T-helper 17 cell (primary cell): ENCODE measurements around the gene SMAD3. TPM values are rescaled to one million over a fixed set of nuclear protein-coding genes. Genes with fewer than 3 reads are reported as not detected.

Experiments
- ATAC-seq: fragments of 150-1000 bp; cut with Tn5 transposase; 2 replicates; pipeline ENCODE4 v1.10.0; 2021; ENCODE audit warnings: mild to moderate bottlenecking, moderate library complexity
- DNase-seq, 3 donors: peaks; one replicate each; pipeline versions ENCODE4 v3.0.0 to v3.0.0-alpha.2; 2020 to 2021
- H3K9me3 ChIP-seq: one replicate; pipeline ENCODE4 v1.7.0; 2013; ENCODE audit warnings: low read length, mild to moderate bottlenecking; ENCODE audit not compliant: control insufficient read depth, poor library complexity, severe bottlenecking
- H3K27ac Mint-ChIP-seq: one replicate; pipeline ENCODE4 v1.8.0; 2022; ENCODE audit warnings: mild to moderate bottlenecking, moderate library complexity, mixed read lengths
- H3K27me3 Mint-ChIP-seq: one replicate; pipeline ENCODE4 v1.8.0; 2022; ENCODE audit warnings: mixed read lengths
- H3K36me3 Mint-ChIP-seq: one replicate; pipeline ENCODE4 v1.8.0; 2022; ENCODE audit warnings: low read depth, mixed read lengths
- H3K4me1 Mint-ChIP-seq: one replicate; pipeline ENCODE4 v1.8.0; 2022; ENCODE audit warnings: mild to moderate bottlenecking, mixed read lengths
- H3K4me3 Mint-ChIP-seq: one replicate; pipeline ENCODE4 v1.8.0; 2022; ENCODE audit warnings: mild to moderate bottlenecking, moderate library complexity, mixed read lengths
- total RNA-seq, 4 donors: library from RNA in 2 of 4; stranded (reverse) in 2 of 4; gene quantifications; one replicate each; pipeline ENCODE4 v1.2.3 and lab custom pipeline; 2022 to 2026

Gene SMAD3
- total RNA-seq, 2 donors from 2014 or later: 79.8 to 82.9 TPM

DNA sequence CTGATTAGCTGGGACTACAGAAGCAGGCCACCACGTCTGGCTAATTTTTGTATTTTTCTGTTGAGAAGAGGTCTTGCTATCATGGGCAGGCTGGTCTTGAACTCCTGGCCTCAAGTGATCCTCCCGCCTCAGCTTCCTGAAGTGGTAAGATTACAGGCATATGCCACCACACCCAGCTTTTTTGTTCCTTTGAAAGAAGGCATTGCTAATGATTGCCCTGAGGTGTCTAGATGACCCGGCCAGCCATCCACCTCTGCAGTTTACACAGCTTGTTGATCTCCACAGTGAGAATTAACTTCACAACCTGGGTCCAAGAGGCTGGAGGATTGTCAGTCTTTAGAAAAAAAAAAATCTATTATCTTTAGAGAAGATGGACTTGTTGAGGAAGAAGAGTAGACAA is 58.7 kb downstream of the SMAD3 start:
- Mint-ChIP-seq H3K27me3 (no peaks in the 10 kb centered on the region), H3K4me1 (peaks cover 58% of the 10 kb centered on the region), H3K27ac (peak overlapping the region; percentile 90), H3K36me3 (peaks cover 3% of the 10 kb centered on the region), H3K4me3 (no peak overlapping the region)
- no peaks in the 10 kb centered on the region for H3K9me3 ChIP-seq
- DNase-seq (no peak), ATAC-seq (no peak)

DNA sequence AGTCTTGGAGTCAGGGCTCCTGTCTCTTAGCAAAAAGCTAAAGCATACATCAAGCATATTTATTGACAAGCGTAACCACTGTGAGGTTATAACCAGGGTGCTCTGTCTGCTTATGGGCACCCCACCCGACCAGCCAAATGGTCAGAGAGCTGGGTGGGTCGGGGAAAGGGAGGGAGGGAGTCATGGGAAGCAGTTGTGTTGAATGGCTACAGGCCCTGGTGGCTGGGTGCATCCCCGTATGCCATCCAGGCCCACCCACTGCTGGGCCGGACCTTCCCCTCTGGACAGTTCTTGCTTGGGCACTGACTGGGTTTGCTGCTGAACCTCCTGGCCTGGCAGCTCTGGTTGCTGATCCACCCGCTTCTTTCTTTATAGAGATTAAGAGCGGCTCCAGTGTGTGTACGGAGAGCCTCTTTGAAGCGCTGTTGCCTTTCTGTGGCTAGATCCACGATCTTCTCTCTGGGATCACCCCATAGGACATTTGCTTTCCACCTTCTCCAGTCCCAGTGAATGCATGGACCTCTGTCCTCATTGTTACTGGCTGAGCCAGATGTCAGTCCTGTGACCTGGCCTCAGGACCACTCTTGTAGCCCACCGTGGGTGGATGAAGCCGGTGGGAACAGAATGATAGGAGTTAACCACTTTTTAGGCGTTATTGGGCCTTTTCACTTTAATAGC is 59.6 kb downstream of the SMAD3 start:
- Mint-ChIP-seq H3K27me3 (no peaks in the 10 kb centered on the region), H3K27ac (peak overlapping the region; percentile 90), H3K4me3 (no peak overlapping the region), H3K36me3 (peaks cover 3% of the 10 kb centered on the region), H3K4me1 (peaks cover 53% of the 10 kb centered on the region)
- ATAC-seq (no peak), DNase-seq (no peak)
- H3K9me3 ChIP-seq: no peaks in the 10 kb centered on the region

DNA sequence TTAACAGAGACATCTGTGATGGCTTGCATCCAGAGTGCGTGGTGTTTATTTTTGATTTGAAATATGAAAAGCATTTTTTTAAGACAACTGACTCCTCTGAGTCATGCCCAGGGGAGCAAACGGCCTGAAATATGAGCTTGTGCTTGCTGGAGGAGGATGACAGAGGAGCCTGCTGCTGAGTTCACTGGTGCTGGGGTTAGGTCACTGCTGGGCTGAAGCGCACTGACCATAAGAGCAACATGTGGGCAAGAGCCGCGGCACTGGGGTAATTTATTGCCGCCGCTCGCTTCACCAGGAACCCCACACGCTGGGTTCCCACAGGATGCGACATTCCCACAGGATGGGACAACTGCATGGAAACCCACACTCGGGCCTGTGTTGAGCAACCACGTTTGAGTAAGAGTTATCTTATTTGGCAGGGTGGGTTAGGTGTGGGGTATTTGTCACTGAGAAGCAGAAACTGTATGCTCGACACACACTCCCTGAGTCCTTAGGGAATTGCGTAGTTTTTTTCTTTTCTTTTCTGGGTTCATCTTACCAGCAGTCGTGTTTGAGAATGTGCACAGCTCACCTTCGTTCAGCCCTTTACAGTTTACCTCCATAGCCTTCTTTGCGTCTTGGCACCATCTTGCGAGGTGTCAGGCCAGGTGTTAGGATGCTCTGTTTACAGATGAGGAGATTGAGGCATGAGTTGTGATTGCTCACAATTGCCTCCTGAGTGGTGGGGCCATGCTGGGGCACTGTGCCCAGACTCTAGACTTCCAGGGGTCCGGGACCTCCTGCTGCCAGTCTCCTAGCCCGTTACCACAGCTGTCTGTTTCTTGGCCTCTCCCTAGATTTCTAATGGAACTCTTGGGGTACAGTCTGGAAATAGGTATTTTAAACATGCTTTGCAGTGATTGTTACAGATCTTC is 60.4 kb downstream of the SMAD3 start:
- Mint-ChIP-seq H3K27me3 (no peaks in the 10 kb centered on the region), H3K27ac (peak overlapping the region; percentile 90), H3K4me1 (peaks cover 53% of the 10 kb centered on the region), H3K4me3 (no peak overlapping the region), H3K36me3 (peaks cover 3% of the 10 kb centered on the region)
- H3K9me3 ChIP-seq: no peaks in the 10 kb centered on the region
- ATAC-seq (no peak), DNase-seq (no peak)

DNA sequence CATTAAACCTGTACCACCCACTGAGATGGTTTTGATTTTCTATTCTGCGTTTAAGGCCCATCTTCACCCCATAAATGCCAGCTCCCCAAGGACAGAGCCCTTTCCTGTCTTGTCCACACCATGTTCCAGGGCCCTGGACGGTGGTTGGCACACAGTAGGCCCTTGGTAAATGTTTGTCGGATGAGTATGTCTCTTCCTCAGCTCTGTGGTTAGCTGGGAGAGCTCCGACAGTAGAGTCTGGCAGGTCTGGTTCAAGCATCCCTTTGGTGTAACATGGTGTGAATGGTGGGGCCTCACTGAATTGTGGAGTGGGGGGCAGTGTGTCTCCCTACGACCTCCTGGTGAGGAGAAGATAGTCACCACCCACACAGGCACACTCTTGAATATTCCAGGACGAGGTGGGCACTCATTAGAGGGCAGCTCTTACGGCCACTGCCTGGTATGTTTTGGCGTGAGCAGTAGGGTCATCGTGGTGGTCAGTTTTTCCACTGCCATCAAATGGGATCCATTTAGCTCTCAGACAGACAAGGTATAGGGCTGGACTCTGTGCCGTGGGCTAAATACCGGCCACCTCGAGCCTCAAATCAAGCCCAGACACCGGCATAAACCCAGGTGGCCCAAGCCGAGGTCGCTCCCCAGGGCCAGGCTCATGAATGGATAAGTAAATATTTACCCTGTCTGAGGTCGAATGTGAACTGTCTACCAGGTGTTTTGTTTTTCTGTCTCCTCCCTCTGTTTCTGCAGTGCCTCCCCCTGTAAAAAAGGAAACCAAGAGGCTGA is 61.3 kb downstream of the SMAD3 start:
- no peaks in the 10 kb centered on the region for H3K27me3 Mint-ChIP-seq
- H3K27ac Mint-ChIP-seq: peak overlapping the region; percentile 89
- no peaks in the 10 kb centered on the region for H3K9me3 ChIP-seq
- DNase-seq (no peak), ATAC-seq (peak; percentile 29)
- peaks cover 3% of the 10 kb centered on the region for H3K36me3 Mint-ChIP-seq
- peaks cover 56% of the 10 kb centered on the region for H3K4me1 Mint-ChIP-seq
- H3K4me3 Mint-ChIP-seq: no peak overlapping the region

DNA sequence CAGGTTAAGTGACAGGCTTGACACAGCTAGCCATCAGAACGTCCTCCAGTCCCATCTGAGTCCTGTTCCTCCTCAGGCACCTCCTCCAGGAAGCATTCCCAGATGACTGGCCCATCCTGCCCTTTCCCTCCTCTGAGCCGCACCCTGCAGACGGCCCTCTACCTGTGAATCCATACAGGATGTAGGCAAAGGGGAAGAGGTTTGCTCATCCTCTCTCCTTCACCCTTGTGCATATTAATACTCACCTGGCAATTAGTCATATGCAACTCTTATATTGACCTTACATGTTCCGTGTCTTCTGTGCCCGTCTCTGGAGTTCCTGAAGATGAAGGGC is 61.9 kb downstream of the SMAD3 start:
- Mint-ChIP-seq H3K27ac (peak overlapping the region; percentile 89), H3K27me3 (no peaks in the 10 kb centered on the region), H3K4me1 (peaks cover 57% of the 10 kb centered on the region), H3K36me3 (peaks cover 3% of the 10 kb centered on the region), H3K4me3 (no peak overlapping the region)
- no peak for DNase-seq
- no peak for ATAC-seq
- H3K9me3 ChIP-seq: no peaks in the 10 kb centered on the region

DNA sequence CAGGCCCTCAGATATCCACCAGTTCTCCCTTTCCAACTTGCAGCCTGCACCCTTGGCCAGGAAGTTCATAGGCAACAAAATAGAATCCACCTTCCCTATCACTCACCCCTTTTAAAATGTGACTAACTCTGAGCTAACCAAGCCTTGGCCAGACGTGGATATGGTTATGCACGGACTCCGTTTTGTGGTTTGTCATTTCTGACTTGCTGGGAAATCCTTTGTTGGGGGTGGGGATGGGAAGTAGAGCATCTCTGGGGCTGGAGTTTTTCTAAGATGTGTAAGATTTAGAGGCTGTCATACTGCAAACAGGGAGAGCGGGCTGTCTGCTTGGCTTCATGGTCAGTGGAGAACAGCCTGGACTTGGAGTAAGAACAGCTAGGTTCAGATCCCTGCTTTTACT is 62.6 kb downstream of the SMAD3 start:
- no peaks in the 10 kb centered on the region for H3K9me3 ChIP-seq
- Mint-ChIP-seq H3K4me3 (no peak overlapping the region), H3K27ac (peak overlapping the region; percentile 89), H3K36me3 (peaks cover 3% of the 10 kb centered on the region), H3K4me1 (peaks cover 60% of the 10 kb centered on the region), H3K27me3 (no peaks in the 10 kb centered on the region)
- no peak for ATAC-seq
- no peak for DNase-seq

DNA sequence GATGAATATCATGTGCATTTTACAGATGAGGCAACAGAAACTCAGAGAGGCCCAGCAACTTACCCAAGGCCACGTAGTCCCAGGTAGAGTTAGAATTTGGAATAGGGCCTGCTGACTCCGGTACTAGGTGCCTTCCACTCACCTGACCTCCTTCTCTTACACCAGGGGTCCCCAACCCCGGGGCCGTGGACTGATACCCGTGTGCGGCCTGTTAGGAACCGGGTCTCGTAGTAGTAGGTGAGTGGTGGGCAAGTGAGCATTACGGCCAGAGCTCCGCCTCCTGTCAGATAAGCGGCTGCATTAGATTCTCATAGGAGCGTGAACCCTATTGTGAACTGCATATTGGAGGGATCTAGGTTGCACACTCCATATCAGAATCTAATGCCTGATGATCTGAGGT is 64.8 kb downstream of the SMAD3 start:
- Mint-ChIP-seq H3K36me3 (peaks cover 3% of the 10 kb centered on the region), H3K4me1 (peaks cover 71% of the 10 kb centered on the region), H3K27me3 (no peaks in the 10 kb centered on the region), H3K4me3 (peak overlapping the region; percentile 33), H3K27ac (peak overlapping the region; percentile 100)
- H3K9me3 ChIP-seq: no peaks in the 10 kb centered on the region
- ATAC-seq (no peak), DNase-seq (no peak)

DNA sequence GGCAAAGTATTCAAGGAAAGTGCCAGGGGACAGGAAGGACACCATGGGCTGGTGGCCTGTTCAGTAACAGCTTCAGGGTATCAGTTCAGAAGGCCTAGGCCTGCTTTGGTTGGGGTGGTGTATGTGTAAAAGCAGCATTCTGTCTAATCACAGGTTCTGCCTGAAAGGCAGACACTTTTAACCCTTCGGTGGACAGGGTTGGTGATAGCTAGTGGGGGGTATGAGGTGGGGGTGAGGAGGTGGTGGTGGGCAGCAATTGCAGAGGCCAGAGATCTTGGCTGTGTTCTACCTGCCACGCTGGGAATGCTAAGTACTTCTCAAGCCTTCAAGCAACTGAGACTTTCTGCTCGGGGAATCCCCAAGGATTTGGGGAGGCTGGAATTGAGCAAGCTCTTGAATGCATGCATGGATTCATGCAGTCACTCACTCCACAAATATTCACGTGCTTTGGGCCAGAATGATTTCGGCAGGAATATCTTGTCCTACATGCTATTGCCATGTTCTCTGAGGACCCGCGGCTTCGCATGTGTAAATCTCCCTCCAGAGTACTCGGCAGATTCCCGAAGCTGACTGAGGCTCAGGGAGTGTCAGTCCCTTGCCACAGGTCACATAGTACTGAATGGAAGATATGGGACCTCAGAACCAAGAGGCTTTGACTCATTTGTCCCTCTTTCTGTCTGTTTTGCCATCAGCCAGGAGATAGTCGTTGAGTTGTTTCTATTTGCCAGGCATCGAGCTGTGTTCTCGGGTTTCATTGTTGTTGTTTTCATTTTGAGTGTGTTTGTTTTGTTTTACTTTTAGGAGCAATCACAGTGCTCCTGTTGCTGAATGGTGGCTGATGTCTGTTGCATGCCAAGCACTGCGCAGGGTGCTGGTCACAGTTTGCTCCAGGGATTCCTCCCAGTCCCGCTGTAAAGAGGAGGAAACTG is 65.5 kb downstream of the SMAD3 start:
- Mint-ChIP-seq H3K36me3 (peaks cover 3% of the 10 kb centered on the region), H3K4me3 (peak overlapping the region; percentile 66), H3K27ac (peak overlapping the region; percentile 100), H3K4me1 (peaks cover 72% of the 10 kb centered on the region), H3K27me3 (no peaks in the 10 kb centered on the region)
- ATAC-seq: no peak
- no peak for DNase-seq
- H3K9me3 ChIP-seq: no peaks in the 10 kb centered on the region

DNA sequence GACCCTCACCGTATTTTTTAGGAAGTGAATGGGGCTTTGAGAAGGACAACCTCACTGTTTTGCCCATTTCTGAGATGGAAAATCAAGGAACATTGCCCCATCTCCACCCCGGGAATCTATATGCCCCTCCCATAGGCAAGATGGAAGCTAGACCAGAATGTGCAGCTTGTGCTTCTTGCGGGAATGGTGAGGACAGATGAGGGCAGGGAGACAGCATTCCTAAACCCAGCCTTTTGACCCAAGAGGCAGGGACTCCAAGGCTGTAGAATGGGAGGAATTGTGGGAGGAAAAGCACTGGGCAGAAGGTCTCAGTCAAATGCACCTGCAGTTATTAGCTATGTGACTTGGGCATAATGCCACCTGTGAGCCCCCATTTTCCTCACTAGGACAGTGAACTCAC is 66.9 kb downstream of the SMAD3 start:
- H3K36me3 Mint-ChIP-seq: peaks cover 3% of the 10 kb centered on the region

DNA sequence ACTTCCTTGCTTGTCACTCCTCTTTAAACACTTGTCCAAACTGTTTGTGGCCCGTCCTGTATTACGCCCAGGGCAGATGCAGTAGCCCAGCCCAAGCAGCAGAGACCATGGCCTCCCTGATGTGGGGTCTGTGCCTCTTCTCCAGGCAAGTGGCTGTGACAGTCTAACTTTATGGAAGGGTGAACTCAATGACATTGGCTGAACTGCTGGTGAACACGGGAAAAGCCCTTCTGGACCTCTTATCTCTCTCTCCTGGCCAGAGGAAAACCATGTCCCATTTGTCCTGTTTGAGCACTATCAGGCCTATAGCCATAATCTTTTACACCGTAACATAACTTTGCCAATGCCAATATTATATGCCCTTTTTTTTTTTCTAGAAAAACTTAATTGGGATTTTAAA is 67.6 kb downstream of the SMAD3 start:
- no peaks in the 10 kb centered on the region for H3K27me3 Mint-ChIP-seq
- no peak for DNase-seq
- no peaks in the 10 kb centered on the region for H3K9me3 ChIP-seq
- peaks cover 73% of the 10 kb centered on the region for H3K4me1 Mint-ChIP-seq
- no peaks in the 10 kb centered on the region for H3K36me3 Mint-ChIP-seq
- no peak for ATAC-seq
- H3K4me3 Mint-ChIP-seq: peak overlapping the region; percentile 92
- peak overlapping the region; percentile 100 for H3K27ac Mint-ChIP-seq

More for the DNA sequence above, 66.9 kb downstream of the SMAD3 start:
- ATAC-seq (no peak), DNase-seq (no peak)
- peak overlapping the region; percentile 100 for H3K27ac Mint-ChIP-seq
- H3K9me3 ChIP-seq: no peaks in the 10 kb centered on the region
- no peaks in the 10 kb centered on the region for H3K27me3 Mint-ChIP-seq
- H3K4me1 Mint-ChIP-seq: peaks cover 74% of the 10 kb centered on the region
- no peak overlapping the region for H3K4me3 Mint-ChIP-seq

DNA sequence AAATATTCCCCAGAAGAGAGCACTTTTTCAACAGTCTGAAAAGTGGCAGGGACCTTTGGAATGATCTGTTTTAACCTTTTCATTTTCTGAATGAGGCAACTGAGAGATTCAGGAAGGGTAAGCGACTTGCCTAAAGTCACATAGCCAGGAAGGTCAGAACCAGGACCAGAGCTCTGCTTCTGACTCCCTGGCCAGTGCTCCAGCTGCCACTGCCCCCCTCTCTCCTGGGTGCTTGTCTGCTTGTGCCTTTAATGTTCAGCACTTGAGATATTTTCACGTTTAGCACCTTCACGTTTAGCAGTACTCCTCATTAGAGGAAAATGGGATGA is 68.3 kb downstream of the SMAD3 start:
- peak overlapping the region; percentile 92 for H3K4me3 Mint-ChIP-seq
- no peaks in the 10 kb centered on the region for H3K9me3 ChIP-seq
- H3K27me3 Mint-ChIP-seq: no peaks in the 10 kb centered on the region
- ATAC-seq: no peak
- H3K36me3 Mint-ChIP-seq: no peaks in the 10 kb centered on the region
- H3K4me1 Mint-ChIP-seq: peaks cover 76% of the 10 kb centered on the region
- no peak for DNase-seq
- H3K27ac Mint-ChIP-seq: peak overlapping the region; percentile 100

DNA sequence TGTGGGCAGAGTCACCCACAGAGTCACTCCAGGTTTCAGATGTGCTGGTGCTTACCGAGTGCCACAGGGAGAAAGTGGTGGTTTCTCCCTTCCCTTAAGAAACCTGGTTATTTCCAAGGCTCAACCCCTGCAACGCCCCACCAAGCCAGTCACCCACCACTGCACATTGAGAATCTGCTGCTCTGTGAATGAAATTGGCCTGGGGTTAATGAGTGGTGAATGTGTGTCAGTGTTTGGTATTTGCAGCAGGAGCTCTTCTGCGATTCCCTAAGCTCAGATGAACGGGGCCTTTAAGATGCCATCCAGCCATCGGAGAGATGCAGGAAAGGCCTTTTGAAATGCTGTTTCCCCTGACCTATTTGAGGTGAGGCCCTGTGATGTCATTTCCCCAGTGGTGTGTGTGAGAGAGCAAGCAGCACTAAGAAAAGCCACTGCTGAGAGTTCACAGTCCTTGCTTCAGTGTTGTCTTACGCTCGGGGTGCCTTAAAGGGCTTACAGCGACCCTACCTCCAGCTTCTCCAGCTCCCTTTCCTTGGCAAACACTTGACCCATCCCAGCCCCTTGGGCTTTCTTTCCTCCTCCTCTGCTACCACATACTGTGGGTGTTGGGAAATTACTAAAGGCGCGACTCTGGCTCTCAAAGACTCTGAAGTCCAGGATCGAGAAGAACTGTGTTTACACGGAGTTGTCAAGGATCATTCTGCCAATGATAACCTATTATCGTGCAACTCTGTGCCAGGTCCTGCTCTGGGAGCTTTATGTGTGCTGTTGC is 68.9 kb downstream of the SMAD3 start:
- H3K9me3 ChIP-seq: no peaks in the 10 kb centered on the region
- peak; percentile 96 for ATAC-seq
- Mint-ChIP-seq H3K4me1 (peaks cover 77% of the 10 kb centered on the region), H3K36me3 (no peaks in the 10 kb centered on the region), H3K27me3 (no peaks in the 10 kb centered on the region), H3K4me3 (peak overlapping the region; percentile 92), H3K27ac (peak overlapping the region; percentile 100)
- peak; percentile 25 to 60 (median 57) for DNase-seq
